ENCODE data around the gene CHMP1B. TPM values are rescaled to one million over a fixed set of nuclear protein-coding genes. Genes with fewer than 3 reads are reported as not detected.

Gene CHMP1B
- total and polyA plus RNA-seq, 8 donors: 9.5 to 22.0 (median 13.3) TPM

- no peak for DNase-seq
- 72% methylated on average over 17 of the region's 17 CpGs for WGBS, 2 donors
- ATAC-seq: no peak
- TF ChIP-seq, protein P1, sequence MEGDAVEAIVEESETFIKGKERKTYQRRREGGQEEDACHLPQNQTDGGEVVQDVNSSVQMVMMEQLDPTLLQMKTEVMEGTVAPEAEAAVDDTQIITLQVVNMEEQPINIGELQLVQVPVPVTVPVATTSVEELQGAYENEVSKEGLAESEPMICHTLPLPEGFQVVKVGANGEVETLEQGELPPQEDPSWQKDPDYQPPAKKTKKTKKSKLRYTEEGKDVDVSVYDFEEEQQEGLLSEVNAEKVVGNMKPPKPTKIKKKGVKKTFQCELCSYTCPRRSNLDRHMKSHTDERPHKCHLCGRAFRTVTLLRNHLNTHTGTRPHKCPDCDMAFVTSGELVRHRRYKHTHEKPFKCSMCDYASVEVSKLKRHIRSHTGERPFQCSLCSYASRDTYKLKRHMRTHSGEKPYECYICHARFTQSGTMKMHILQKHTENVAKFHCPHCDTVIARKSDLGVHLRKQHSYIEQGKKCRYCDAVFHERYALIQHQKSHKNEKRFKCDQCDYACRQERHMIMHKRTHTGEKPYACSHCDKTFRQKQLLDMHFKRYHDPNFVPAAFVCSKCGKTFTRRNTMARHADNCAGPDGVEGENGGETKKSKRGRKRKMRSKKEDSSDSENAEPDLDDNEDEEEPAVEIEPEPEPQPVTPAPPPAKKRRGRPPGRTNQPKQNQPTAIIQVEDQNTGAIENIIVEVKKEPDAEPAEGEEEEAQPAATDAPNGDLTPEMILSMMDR (IDR thresholded peaks at IDR 0.05): no peak
- Histone ChIP-seq H3K36me3 (no peaks in the 10 kb centered on the region), H3K4me3 (no peak overlapping the region), H3K9me3 (no peaks in the 10 kb centered on the region), H3K27ac (no peak overlapping the region), H3K27me3 (no peaks in the 10 kb centered on the region), H3K4me1 (no peaks in the 10 kb centered on the region)
- no peak for FAIRE-seq
- intact Hi-C loops (cut with DNase I): no loop called here
Observed at GRCh38 chr18:11818486-11819203, 32.6 kb upstream of the CHMP1B start.

DNA sequence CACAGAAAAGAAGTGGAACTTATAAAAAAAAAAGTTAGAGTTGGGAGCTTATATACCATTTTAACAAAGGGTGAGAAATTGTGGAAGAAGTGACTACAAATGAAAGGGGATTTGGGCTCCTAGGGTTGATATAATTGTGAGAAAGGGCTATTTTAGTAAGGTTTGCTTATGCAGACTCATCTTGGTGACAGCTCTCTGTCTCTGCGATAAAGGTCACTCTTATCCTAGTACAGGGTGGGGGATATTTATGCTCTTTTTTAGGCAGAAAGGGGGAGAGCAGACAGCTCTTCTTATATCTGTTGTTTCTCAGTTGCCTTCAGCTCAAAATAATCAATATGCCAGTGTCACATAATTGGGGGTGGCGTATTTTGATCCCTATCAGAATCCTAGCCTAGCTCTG is 31.3 kb upstream of the CHMP1B start:
- Histone ChIP-seq H3K36me3 (no peaks in the 10 kb centered on the region), H3K9me3 (no peaks in the 10 kb centered on the region), H3K4me3 (no peak overlapping the region), H3K27ac (no peak overlapping the region), H3K27me3 (no peaks in the 10 kb centered on the region), H3K4me1 (no peaks in the 10 kb centered on the region)
- DNase-seq (no peak), FAIRE-seq (no peak), ATAC-seq (no peak)
- WGBS, 2 donors: 69 to 87% methylated on average over 2 of the region's 2 CpGs
- TF ChIP-seq, protein P1 (IDR thresholded peaks at IDR 0.05): no peak
- intact Hi-C loops (cut with DNase I): no loop called here

GRCh38 chr18:11820697-11821096 is 30.5 kb upstream of the CHMP1B start:
- Histone ChIP-seq H3K9me3 (no peaks in the 10 kb centered on the region), H3K4me1 (no peaks in the 10 kb centered on the region), H3K36me3 (no peaks in the 10 kb centered on the region), H3K4me3 (no peak overlapping the region), H3K27ac (no peak overlapping the region), H3K27me3 (no peaks in the 10 kb centered on the region)
- FAIRE-seq (no peak), ATAC-seq (no peak), DNase-seq (no peak)
- WGBS, 2 donors: 43 to 68% methylated on average over 2 of the region's 2 CpGs
- TF ChIP-seq, protein P1 (IDR thresholded peaks at IDR 0.05): no peak
- intact Hi-C loops (cut with DNase I): no loop called here

DNA sequence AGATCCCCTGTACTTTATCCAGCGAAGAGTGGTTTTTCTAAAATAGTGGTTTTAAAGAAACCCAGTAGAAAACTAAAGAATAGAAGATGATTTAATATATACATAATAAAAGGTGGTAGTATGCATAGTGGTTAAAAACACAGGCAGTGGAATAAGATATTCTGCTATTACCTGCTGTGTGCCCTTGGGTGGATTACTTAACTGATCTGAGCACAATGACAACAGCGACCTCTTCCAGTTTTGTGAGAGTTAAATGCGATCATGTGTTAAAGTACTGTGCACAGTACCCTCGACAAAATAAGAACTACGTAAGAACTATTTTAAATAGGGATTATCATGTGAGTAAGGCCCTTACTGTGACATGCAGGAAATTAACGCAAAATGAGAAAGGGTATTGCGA is 30.0 kb upstream of the CHMP1B start:
- no peaks in the 10 kb centered on the region for H3K36me3 ChIP-seq
- DNase-seq (no peak), ATAC-seq (no peak), FAIRE-seq (no peak)
- H3K4me1 ChIP-seq: no peaks in the 10 kb centered on the region
- H3K27ac ChIP-seq: no peak overlapping the region
- intact Hi-C loops (cut with DNase I): no loop called here
- H3K27me3 ChIP-seq: no peaks in the 10 kb centered on the region
- TF ChIP-seq, protein P1 (IDR thresholded peaks at IDR 0.05): no peak
- 85 to 86% methylated on average over 7 of the region's 7 CpGs for WGBS, 2 donors
- H3K9me3 ChIP-seq: no peaks in the 10 kb centered on the region
- H3K4me3 ChIP-seq: no peak overlapping the region

GRCh38 chr18:11821643-11822237 is 29.5 kb upstream of the CHMP1B start:
- H3K9me3 ChIP-seq: no peaks in the 10 kb centered on the region
- no peak overlapping the region for H3K4me3 ChIP-seq
- no peak overlapping the region for H3K27ac ChIP-seq
- ATAC-seq (no peak), DNase-seq (no peak), FAIRE-seq (no peak)
- H3K36me3 ChIP-seq: no peaks in the 10 kb centered on the region
- intact Hi-C loops (cut with DNase I): no loop called here
- no peaks in the 10 kb centered on the region for H3K27me3 ChIP-seq
- TF ChIP-seq, protein P1 (IDR thresholded peaks at IDR 0.05): no peak
- H3K4me1 ChIP-seq: no peaks in the 10 kb centered on the region
- WGBS, 2 donors: 92 to 94% methylated on average over 36 to 40 of the region's 40 CpGs
